KOPT-K1 (cell line): ENCODE data around the gene MAB21L3.

Source experiments
- H3K27ac ChIP-seq: fragments of 200-600 bp; sonication (generic); 2 replicates; pipeline ENCODE4 v1.5.1; 2016; ENCODE audit warnings: antibody characterized with exemption, mild to moderate bottlenecking, low read depth, low read length; ENCODE audit not compliant: poor library complexity, severe bottlenecking
- H3K36me3 ChIP-seq: fragments of 200-600 bp; sonication (generic); 2 replicates; pipeline ENCODE4 v1.5.1; 2017; ENCODE audit warnings: antibody characterized with exemption, mild to moderate bottlenecking, low read length, moderate library complexity; ENCODE audit not compliant: insufficient read depth
- H3K9me3 ChIP-seq: fragments of 200-600 bp; sonication (generic); 2 replicates; pipeline ENCODE4 v1.5.1; 2017; ENCODE audit warnings: antibody characterized with exemption, low read length, mild to moderate bottlenecking; ENCODE audit not compliant: insufficient read depth, poor library complexity, severe bottlenecking

The MAB21L3 gene

DNA sequence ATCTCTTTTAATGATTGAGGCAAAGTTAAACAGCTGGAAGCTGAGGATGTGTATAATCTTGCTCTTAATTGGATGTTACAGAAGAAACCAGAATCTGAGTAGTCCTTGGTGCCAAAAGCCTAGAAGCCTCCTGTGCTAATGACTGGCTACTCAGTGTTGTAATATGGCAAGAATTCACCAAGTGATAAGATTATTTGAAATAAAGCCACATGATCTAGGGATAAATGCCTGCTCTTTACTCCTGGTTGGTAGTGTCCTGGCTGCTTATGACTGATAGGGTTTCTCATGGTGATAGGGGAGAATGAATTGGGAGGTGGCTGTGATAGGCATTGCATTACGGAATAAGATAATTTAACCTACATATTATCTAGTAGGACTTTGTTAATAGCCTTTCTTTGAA lies 13.6 kb upstream of the MAB21L3 start:
- peaks cover 5% of the 10 kb centered on the region for H3K9me3 ChIP-seq
- H3K36me3 ChIP-seq: no peaks in the 10 kb centered on the region
- H3K27ac ChIP-seq: no peak overlapping the region

GRCh38 chr1:116099379-116099778 lies 11.8 kb upstream of the MAB21L3 start:
- Histone ChIP-seq H3K36me3 (no peaks in the 10 kb centered on the region), H3K9me3 (peaks cover 5% of the 10 kb centered on the region), H3K27ac (no peak overlapping the region)

DNA sequence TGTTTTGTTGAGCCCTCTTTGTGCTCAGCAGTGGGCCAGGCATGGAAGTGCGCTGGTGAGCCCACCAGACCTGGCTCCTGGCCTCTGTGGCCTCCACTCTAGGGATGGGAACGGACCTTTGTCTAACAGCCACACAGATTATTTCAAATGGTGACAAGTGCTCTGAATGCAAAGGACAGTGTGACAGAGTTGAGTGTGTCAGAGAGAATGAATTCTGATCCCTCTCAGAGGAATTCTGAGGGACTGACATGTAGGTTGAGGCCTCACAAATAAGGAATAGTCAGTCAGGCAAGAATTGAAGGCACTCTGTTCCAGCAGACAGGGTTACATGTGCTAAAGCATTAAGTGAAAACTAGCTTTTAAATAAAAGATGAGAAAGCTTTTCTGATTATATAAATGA lies 11.3 kb upstream of the MAB21L3 start:
- Histone ChIP-seq H3K9me3 (peaks cover 5% of the 10 kb centered on the region), H3K36me3 (no peaks in the 10 kb centered on the region), H3K27ac (no peak overlapping the region)

DNA sequence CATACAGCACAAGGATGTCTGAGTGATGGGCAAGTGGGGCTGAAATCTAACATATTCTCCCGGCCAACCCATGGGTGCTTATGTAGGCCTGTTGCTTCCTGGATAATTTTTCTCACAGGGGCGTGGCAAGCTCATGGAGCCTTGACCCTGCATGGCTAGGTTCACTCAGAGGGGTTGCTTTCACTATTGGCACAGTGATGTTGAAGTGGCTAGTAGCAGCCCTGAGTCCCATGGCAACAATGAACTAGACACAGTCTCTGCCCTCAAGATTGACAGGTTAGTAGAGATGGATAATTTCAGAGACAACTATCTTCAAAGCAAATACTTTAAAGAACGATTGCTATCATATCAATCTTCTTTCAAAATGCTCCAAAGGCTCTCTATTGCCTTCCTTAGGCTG lies 6.5 kb upstream of the MAB21L3 start:
- no peaks in the 10 kb centered on the region for H3K9me3 ChIP-seq
- H3K27ac ChIP-seq: no peak overlapping the region
- H3K36me3 ChIP-seq: no peaks in the 10 kb centered on the region

GRCh38 chr1:116105996-116106395 lies 5.2 kb upstream of the MAB21L3 start:
- H3K36me3 ChIP-seq: no peaks in the 10 kb centered on the region
- H3K9me3 ChIP-seq: no peaks in the 10 kb centered on the region
- H3K27ac ChIP-seq: no peak overlapping the region

- no peaks in the 10 kb centered on the region for H3K36me3 ChIP-seq
- no peak overlapping the region for H3K27ac ChIP-seq
- no peaks in the 10 kb centered on the region for H3K9me3 ChIP-seq
These were observed 4.6 kb upstream of the MAB21L3 start for GRCh38 chr1:116106646-116107045.

DNA sequence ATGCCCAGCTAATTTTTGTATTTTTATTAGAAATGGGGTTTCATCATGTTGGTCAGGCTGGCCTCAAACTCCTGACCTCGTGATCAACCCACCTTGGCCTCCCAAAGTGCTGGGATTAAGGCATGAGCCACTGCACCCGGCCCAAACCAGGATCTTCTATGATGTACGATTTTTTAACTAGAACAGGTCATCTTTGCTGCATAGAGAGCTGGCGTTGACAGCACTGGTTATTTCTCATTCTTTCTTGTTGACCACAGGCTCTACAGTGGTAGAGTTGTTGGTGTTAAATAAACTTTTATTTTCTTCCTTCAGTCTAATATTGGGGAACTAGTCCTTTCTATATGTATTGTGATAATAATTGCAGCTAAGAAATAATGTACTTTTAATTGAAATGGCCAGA lies 3.8 kb upstream of the MAB21L3 start:
- Histone ChIP-seq H3K9me3 (no peaks in the 10 kb centered on the region), H3K36me3 (no peaks in the 10 kb centered on the region), H3K27ac (no peak overlapping the region)

GRCh38 chr1:116111524-116112021 lies 374 bp downstream of the MAB21L3 start:
- Histone ChIP-seq H3K9me3 (no peaks in the 10 kb centered on the region), H3K36me3 (no peaks in the 10 kb centered on the region), H3K27ac (no peak overlapping the region)

DNA sequence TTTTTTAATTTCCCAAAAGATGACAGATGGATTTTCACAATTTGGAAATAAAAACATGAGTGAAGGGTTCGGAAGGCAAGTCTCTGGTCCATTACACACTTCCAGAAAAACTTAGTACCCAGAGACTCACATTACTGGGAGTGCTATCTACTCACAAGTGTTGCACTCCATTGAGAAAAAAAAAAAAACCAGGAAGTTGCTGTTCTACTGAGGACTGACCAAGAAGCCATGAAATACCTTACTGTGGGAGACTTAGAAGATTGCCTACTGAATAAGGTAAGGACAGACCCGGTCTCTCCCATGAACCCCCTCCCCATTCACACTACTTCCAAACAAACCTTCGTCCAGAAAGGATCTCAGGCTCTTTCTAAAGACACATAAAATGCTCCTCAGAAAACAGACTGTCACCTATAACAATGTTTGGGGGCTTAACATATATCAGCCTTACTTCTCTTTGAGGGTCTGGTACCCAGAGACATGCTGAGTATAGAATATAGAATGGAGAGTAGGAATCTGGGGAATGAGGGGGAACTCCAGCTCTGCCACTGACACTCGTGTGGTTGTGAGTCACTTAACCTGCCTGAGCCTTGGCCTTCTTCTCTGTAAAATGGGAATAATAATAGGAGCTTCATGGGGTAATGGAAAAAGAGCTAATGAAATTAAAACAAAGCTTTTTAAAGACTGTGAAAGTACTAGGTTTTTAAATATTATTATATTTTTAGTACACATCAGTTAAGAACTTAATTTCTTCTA lies 1.4 kb downstream of the MAB21L3 start:
- no peaks in the 10 kb centered on the region for H3K9me3 ChIP-seq
- no peaks in the 10 kb centered on the region for H3K36me3 ChIP-seq
- H3K27ac ChIP-seq: no peak overlapping the region

GRCh38 chr1:116113615-116114014 lies 2.4 kb downstream of the MAB21L3 start:
- Histone ChIP-seq H3K36me3 (no peaks in the 10 kb centered on the region), H3K27ac (no peak overlapping the region), H3K9me3 (no peaks in the 10 kb centered on the region)

DNA sequence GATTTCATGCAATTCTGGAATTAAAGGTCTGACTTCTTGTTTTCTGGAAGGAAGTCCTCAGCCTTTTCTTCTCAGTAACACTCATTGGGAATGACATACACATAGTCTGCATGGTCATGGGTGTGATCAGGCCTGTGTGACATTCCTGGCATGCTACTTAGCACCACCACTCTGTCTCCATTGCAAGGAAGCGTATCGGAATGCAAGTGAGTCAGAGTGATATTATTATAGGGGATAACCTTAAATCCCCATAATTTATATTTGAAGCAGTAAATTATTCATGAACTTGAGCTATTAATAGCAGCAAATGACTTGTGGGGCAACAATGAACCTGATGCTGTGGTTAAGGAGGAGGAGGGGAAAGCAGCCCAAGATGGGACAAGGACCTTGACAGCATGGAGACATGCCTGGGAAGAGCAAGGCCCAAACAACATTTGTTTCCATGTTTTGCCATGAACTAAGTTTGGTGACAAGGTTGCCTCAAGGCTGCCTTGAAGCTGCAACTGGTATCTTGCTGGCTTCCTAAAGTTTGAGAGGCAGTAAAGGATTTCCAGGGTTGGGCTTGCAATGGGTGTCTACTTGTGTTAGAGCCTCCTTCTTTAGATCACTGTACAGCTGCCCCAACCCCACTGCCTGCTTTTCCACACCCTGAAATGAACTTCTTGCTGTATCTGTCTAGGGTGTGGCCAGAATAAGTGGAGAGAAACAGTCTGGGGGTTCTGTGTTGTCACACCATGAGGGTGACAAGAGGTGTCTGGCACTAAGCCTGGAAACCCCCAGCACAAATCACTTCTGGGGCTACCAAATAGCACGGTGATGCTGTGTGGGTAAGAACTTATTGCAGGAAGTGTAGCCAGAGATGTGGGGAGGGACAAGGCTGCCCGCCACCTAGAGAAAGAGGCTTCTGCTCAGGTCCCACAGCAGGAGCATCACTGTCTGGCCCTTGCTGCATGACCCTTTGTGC lies 4.6 kb downstream of the MAB21L3 start:
- no peaks in the 10 kb centered on the region for H3K36me3 ChIP-seq
- H3K9me3 ChIP-seq: no peaks in the 10 kb centered on the region
- no peak overlapping the region for H3K27ac ChIP-seq

DNA sequence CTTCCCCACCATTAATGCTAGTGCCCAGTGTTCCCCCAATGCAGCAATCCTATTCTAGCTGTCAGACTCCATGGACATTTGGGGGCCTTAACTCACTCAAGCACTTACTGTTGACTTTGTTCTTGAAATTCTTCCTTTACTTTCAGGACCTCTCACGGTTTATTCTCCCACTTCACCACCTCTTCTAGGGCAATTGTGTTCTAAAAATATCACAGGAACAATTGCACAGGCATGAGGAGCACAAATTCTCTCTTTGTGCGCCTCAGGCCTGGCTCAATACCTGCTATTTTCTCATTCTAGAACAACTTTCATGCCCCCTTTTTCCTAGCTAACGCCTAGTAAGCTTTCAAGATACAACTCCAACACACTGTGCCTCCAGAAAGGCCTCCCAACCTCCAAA lies 7.3 kb downstream of the MAB21L3 start:
- H3K27ac ChIP-seq: no peak overlapping the region
- no peaks in the 10 kb centered on the region for H3K9me3 ChIP-seq
- H3K36me3 ChIP-seq: no peaks in the 10 kb centered on the region

DNA sequence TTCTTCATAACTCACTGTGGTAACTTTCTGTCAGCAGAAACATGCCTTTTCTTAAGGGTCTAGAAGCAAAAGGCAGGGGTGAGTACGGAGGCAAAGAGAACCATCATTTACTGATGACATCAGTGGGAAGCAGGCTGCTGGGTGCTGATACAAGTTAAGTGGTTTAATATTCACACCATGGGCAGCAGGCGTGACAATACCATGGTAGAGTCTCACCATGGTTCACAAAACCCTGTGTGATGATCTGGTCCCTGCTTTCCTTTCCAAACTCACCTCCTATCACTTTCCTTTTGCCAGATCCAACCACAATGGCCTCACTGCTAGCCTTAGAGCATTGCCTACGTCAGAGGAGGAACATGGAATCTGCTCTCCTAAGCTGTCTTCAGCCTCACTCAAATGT lies 8.7 kb downstream of the MAB21L3 start:
- Histone ChIP-seq H3K36me3 (no peaks in the 10 kb centered on the region), H3K9me3 (no peaks in the 10 kb centered on the region), H3K27ac (no peak overlapping the region)

DNA sequence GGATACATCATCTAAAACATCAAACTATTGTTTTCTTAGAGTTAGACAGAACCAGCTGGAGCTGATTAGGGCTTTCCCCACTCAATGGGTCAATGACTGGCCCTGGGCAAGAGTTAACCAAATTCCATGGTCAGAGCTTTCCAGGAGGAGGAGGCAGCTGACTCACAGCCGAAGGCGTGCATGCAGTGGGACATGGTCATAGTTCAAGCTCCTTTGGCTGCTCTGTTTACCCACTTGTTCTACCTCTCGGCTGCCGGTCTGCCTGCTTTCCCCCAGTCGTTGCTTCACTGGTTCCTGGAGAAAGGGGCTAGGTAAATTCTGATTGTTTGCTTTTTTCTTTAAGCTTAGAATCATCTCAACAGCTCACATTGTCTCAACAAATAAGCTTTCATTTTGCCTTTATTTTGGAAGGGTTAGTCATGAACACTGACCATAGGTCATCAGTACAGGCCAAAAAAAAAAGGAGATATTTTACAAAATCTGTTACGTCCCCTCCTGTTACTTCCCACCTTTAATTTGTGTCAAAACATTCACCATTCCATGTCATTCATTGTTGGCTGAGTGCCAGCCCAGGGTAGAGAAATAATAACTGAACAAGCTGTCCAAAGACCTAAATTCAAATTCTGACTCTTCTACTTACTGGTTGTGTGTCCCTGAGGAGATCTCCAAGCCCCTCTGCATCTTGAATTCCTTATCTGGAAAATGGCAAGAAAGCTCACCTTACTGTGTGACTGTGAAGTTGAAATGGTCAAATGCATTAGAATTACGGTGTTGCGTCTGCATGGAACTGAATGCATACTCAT lies 12.0 kb downstream of the MAB21L3 start:
- no peaks in the 10 kb centered on the region for H3K36me3 ChIP-seq
- H3K9me3 ChIP-seq: no peaks in the 10 kb centered on the region
- H3K27ac ChIP-seq: no peak overlapping the region
